HEK293 (cell line): ENCODE data around the gene MGAT4C.
"Not testable (repeated sequence)": the region's sequence is repeated elsewhere in the genome, so short reads cannot be mapped to it uniquely, and the experiment has no call there.

Source experiments
- CTCF ChIA-PET: fragments of 350-600 bp; formaldehyde crosslinking; extraction: SDS; loops from one replicate; lab custom pipeline; 2021; ENCODE audit warnings: antibody characterized with exemption; lab: Yijun Ruan, JAX
- POLR2A ChIA-PET: fragments of 300-600 bp; formaldehyde crosslinking; extraction: SDS; loops from one replicate; lab custom pipeline; 2020; ENCODE audit warnings: antibody characterized with exemption, inconsistent platforms; lab: Yijun Ruan, JAX
- H3K27ac ChIP-seq: fragments of 200-500 bp; sonication (Bioruptor generic); 2 replicates; pipeline ENCODE4 v1.5.1; 2014; ENCODE audit warnings: low read depth, low read length, control low read depth, inconsistent platforms; ENCODE audit errors: extremely low read depth
- H3K36me3 ChIP-seq, 2 experiments: fragments of 200-500 bp in 1 of 2; sonication (Bioruptor generic) in 1 of 2; 1 replicate in 1 of 2; 2 replicates in 1 of 2; pipeline ENCODE4 v1.5.1; 2014 to 2017; ENCODE audit warnings: inconsistent platforms in 2 of 2, low read length in 2 of 2; ENCODE audit not compliant: control insufficient read depth in 2 of 2, insufficient read depth in 1 of 2
- H3K4me1 ChIP-seq: fragments of 200-500 bp; sonication (Bioruptor generic); 2 replicates; pipeline ENCODE4 v1.5.1; 2014; ENCODE audit warnings: mild to moderate bottlenecking, low read length, inconsistent platforms; ENCODE audit not compliant: control insufficient read depth, insufficient read depth
- H3K4me3 ChIP-seq: 2 replicates; pipeline ENCODE4 v1.5.1; 2011; ENCODE audit warnings: low read depth, mild to moderate bottlenecking, control low read depth, low read length, moderate library complexity
- H3K9me3 ChIP-seq: fragments of 200-500 bp; sonication (Bioruptor generic); 2 replicates; pipeline ENCODE4 v1.5.1; 2014; ENCODE audit warnings: low read depth, low read length, inconsistent platforms; ENCODE audit not compliant: control insufficient read depth, insufficient read depth
- BCL11A ChIP-seq: fragments of 450-650 bp; formaldehyde crosslinking; IDR thresholded peaks from 2 replicates; pipeline ENCODE4 v1.5.1; 2016; ENCODE audit warnings: low read depth, missing biosample characterization, missing genetic modification characterization
- HIC1 ChIP-seq: fragments of 450-650 bp; formaldehyde crosslinking; IDR thresholded peaks from 2 replicates; pipeline ENCODE4 v1.5.1; 2016; ENCODE audit warnings: missing biosample characterization, missing genetic modification characterization
- MYNN ChIP-seq: fragments of 450-650 bp; formaldehyde crosslinking; IDR thresholded peaks from 2 replicates; pipeline ENCODE4 v1.5.1; 2016; ENCODE audit warnings: missing biosample characterization, missing genetic modification characterization, borderline replicate concordance
- REPIN1 ChIP-seq: fragments of 450-650 bp; formaldehyde crosslinking; IDR thresholded peaks from 2 replicates; pipeline ENCODE4 v1.5.1; 2017; ENCODE audit warnings: missing biosample characterization, missing genetic modification characterization, low read depth
- ZBTB1 ChIP-seq: fragments of 450-650 bp; formaldehyde crosslinking; IDR thresholded peaks from 2 replicates; pipeline ENCODE4 v1.5.1; 2016; ENCODE audit warnings: missing biosample characterization, missing genetic modification characterization
- ZBTB26 ChIP-seq: fragments of 450-650 bp; formaldehyde crosslinking; optimal IDR thresholded peaks from 2 replicates; pipeline ENCODE3; 2016; ENCODE audit warnings: missing biosample characterization, mild to moderate bottlenecking, missing genetic modification characterization
- ZBTB6 ChIP-seq: fragments of 450-650 bp; formaldehyde crosslinking; IDR thresholded peaks from 2 replicates; pipeline ENCODE4 v1.5.1; 2017; ENCODE audit warnings: missing biosample characterization, missing genetic modification characterization
- ZIC2 ChIP-seq: fragments of 450-650 bp; formaldehyde crosslinking; IDR thresholded peaks from 2 replicates; pipeline ENCODE4 v1.5.1; 2016; ENCODE audit warnings: missing biosample characterization, missing genetic modification characterization
- ZNF10 ChIP-seq: fragments of 450-650 bp; formaldehyde crosslinking; IDR thresholded peaks from 2 replicates; pipeline ENCODE4 v1.5.1; 2017; ENCODE audit warnings: missing biosample characterization, missing genetic modification characterization
- ZNF133 ChIP-seq: fragments of 450-650 bp; formaldehyde crosslinking; IDR thresholded peaks from 2 replicates; pipeline ENCODE4 v1.5.1; 2016; ENCODE audit warnings: missing biosample characterization, missing genetic modification characterization
- ZNF140 ChIP-seq: fragments of 450-650 bp; formaldehyde crosslinking; IDR thresholded peaks from 2 replicates; pipeline ENCODE4 v1.5.1; 2016; ENCODE audit warnings: missing biosample characterization, missing genetic modification characterization
- ZNF18 ChIP-seq: fragments of 450-650 bp; formaldehyde crosslinking; IDR thresholded peaks from 2 replicates; pipeline ENCODE4 v1.5.1; 2016; ENCODE audit warnings: missing biosample characterization, missing genetic modification characterization
- ZNF19 ChIP-seq: fragments of 450-650 bp; formaldehyde crosslinking; IDR thresholded peaks from 2 replicates; pipeline ENCODE4; 2016; ENCODE audit warnings: missing biosample characterization, missing genetic modification characterization, low read depth
- ZNF248 ChIP-seq: fragments of 450-650 bp; formaldehyde crosslinking; IDR thresholded peaks from 2 replicates; pipeline ENCODE4 v1.5.1; 2017; ENCODE audit warnings: missing biosample characterization, missing genetic modification characterization
- ZNF501 ChIP-seq: fragments of 450-650 bp; formaldehyde crosslinking; IDR thresholded peaks from 2 replicates; pipeline ENCODE4 v1.5.1; 2016; ENCODE audit warnings: missing biosample characterization, missing genetic modification characterization
- ZNF610 ChIP-seq: fragments of 450-650 bp; formaldehyde crosslinking; IDR thresholded peaks from 2 replicates; pipeline ENCODE4 v1.5.1; 2016; ENCODE audit warnings: missing biosample characterization, missing genetic modification characterization, borderline replicate concordance
- ZNF621 ChIP-seq: fragments of 450-650 bp; formaldehyde crosslinking; IDR thresholded peaks from 2 replicates; pipeline ENCODE4 v1.5.1; 2017; ENCODE audit warnings: missing biosample characterization, missing genetic modification characterization

The MGAT4C gene

GRCh38 chr12:86139671-86140070 is 116.5 kb downstream of the MGAT4C start (continued):
- TF ChIP-seq ZIC2 = no peak
- no peak for TF ChIP-seq ZNF19 (tag by site-specific recombination)
- no peak for TF ChIP-seq HIC1 (tag by site-specific recombination)
- no peak for TF ChIP-seq ZNF501 (tag by site-specific recombination)
- TF ChIP-seq ZNF10 (tag by site-specific recombination) = no peak
- TF ChIP-seq ZBTB6 (tag by site-specific recombination) = no peak

GRCh38 chr12:86138770-86139169 is 117.4 kb downstream of the MGAT4C start:
- no peak overlapping the region for H3K4me3 ChIP-seq
- CTCF ChIA-PET = no interaction called here

GRCh38 chr12:86137936-86138335 is 118.3 kb downstream of the MGAT4C start:
- TF ChIP-seq BCL11A (tag by site-specific recombination) (no peak), MYNN (tag by site-specific recombination) (no peak), ZNF133 (no peak), ZNF18 (tag by site-specific recombination) (no peak), ZNF248 (tag by site-specific recombination) (no peak), ZBTB1 (tag by site-specific recombination) (no peak)
- POLR2A ChIA-PET = no interaction called here
- no peaks in the 10 kb centered on the region for H3K9me3 ChIP-seq
- H3K27ac ChIP-seq = no peak overlapping the region
- H3K4me1 ChIP-seq = no peaks in the 10 kb centered on the region
- H3K4me3 ChIP-seq = no peak overlapping the region
- no peaks in the 10 kb centered on the region for H3K36me3 ChIP-seq
- CTCF ChIA-PET = no interaction called here

More at GRCh38 chr12:86138770-86139169, 117.4 kb downstream of the MGAT4C start:
- no peaks in the 10 kb centered on the region for H3K4me1 ChIP-seq
- no peaks in the 10 kb centered on the region for H3K9me3 ChIP-seq
- no peak overlapping the region for H3K27ac ChIP-seq
- no peak for TF ChIP-seq ZNF610 (tag by site-specific recombination)
- TF ChIP-seq ZBTB26 = no peak
- POLR2A ChIA-PET = no interaction called here
- H3K36me3 ChIP-seq = no peaks in the 10 kb centered on the region

GRCh38 chr12:86134561-86134960 is 121.6 kb downstream of the MGAT4C start:
- CTCF ChIA-PET = no interaction called here
- no peaks in the 10 kb centered on the region for H3K36me3 ChIP-seq
- H3K4me3 ChIP-seq = no peak overlapping the region
- TF ChIP-seq ZNF140 (no peak), REPIN1 (no peak), ZNF621 (tag by site-specific recombination) (no peak)
- POLR2A ChIA-PET = no interaction called here
- no peaks in the 10 kb centered on the region for H3K9me3 ChIP-seq
- H3K4me1 ChIP-seq = no peaks in the 10 kb centered on the region
- no peak overlapping the region for H3K27ac ChIP-seq

GRCh38 chr12:86126900-86127299 is 129.3 kb downstream of the MGAT4C start:
- H3K9me3 ChIP-seq, CTCF ChIA-PET, H3K36me3 ChIP-seq, POLR2A ChIA-PET, H3K4me3 ChIP-seq, H3K4me1 ChIP-seq, H3K27ac ChIP-seq: not testable (repeated sequence)
